AG09319 (cell line): Measurements from ENCODE around the gene SCT.

ENCODE experiments used
- DNase-seq: peaks from one replicate; pipeline ENCODE4 v3.0.0-alpha.2; 2010; ENCODE audit warnings: low read depth; ENCODE audit errors: extremely low read depth
- TF ChIP-seq, protein P1 (sequence below): IDR thresholded peaks from 2 replicates; pipeline ENCODE4 v1.5.1; 2011; ENCODE audit warnings: low read depth, mild to moderate bottlenecking, inconsistent platforms, low read length, moderate library complexity

Gene SCT

DNA sequence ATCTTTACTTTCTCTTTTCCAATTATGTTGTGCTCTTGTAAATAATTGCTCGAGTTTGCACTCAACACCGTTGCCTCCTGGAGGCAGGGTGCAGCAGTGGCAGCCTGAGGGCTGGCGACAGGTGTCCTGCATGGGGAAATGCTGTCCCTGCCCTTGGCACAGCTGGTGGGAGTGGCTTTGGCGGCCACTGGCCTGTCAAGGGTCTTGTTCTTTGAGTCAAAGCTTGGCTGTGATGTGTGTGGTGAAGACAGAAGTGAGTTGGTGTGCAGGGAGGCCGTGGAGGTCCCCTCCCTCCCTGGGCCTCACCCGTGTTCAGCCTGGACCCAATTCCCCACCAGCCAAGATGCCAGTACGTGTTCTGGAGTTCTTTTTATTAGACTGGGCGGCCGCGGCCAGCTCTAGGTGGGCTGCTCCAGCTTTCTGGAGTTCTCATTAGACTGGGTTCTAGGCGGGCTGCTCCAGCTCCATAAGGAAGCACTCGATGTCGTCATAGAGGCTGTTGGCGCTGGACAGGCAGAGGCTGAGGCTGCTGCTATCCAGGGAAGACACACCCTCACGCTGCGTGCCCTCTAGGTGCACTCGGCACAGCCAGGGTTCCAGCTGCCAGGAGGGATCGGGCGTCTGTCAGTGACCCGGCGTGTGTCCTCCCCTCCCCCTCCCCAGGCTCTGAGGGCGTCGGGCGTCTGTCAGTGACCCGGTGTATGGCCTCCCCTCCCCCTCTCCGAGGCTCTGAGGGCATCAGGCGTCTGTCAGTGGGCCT is 14.6 kb downstream of the SCT start:
- no peak for DNase-seq
- TF ChIP-seq, protein P1, sequence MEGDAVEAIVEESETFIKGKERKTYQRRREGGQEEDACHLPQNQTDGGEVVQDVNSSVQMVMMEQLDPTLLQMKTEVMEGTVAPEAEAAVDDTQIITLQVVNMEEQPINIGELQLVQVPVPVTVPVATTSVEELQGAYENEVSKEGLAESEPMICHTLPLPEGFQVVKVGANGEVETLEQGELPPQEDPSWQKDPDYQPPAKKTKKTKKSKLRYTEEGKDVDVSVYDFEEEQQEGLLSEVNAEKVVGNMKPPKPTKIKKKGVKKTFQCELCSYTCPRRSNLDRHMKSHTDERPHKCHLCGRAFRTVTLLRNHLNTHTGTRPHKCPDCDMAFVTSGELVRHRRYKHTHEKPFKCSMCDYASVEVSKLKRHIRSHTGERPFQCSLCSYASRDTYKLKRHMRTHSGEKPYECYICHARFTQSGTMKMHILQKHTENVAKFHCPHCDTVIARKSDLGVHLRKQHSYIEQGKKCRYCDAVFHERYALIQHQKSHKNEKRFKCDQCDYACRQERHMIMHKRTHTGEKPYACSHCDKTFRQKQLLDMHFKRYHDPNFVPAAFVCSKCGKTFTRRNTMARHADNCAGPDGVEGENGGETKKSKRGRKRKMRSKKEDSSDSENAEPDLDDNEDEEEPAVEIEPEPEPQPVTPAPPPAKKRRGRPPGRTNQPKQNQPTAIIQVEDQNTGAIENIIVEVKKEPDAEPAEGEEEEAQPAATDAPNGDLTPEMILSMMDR, result peak; percentile 4

DNA sequence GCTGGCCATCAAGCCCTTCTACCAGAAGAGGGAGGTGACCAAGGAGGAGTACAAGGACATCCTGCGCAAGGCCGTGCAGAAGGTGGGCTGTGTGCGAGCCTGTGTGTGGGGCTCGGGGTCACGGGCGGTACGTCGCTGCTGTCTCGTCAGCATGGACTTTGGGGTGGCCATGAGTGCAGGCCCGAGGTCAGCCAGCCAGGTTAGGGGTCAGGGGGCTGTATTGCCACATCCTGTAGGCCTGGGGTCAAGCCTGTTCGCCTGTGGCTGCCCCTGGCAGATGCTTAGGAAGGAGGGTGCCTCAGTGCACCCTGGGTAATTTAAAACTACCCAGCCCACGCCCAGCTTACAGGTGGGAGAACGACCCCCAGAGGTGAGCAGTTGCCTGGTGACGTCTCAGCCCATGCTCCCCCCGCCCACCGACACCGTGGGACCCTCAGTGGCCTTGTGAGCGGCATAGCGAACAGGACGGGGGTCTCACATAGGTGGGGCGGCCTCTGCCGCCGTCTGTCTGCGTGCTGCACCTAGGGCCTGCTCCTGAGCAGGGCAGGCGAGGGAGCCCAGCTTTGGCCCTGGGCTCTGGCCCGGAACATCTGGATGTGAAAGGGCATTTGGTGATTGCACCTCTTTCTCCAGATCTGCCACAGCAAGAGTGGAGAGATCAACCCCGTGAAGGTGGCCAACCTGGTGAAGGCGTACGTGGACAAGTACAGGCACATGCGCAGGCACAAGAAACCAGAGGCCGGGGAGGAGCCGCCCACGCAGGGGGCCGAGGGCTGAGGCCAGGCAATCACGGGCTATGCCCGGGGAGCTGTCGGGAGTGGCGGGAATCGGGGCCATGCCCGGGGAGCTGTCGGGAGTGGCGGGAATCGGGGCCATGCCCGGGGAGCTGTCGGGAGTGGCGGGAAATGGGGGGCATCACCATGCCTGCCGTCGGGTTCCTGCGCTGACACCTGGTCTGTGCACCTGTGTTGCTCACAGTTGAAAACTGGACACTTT is 15.7 kb downstream of the SCT start:
- no peak for DNase-seq
- TF ChIP-seq, protein P1, result no peak

DNA sequence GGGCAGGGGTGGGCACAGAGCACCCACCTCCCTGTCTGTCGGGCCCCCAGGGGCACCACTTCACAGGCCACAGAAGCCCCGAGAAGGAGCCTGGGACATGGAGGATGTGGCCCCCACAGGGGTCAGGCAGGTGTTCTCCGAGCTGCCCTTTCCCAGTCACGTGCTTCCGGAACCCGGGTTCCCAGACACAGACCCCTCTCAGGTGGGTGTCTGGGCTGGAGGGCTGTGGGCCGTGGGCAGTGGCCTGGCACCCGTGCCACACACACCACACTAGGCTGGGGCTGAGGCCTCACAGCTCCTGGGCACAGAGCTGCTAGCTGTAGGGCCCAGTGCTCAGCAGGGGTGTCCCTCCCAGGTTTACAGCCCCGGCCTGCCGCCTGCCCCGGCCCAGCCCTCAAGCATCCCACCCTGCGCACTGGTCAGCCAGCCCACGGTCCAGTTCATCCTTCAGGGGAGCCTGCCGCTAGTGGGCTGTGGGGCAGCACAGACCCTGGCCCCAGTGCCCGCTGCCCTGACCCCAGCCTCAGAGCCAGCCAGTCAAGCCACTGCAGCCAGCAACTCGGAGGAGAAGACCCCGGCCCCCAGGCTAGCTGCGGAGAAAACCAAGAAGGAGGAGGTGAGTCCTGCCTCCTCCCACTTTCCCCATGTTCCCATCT is 16.7 kb downstream of the SCT start:
- no peak for DNase-seq
- TF ChIP-seq, protein P1, result no peak

DNA sequence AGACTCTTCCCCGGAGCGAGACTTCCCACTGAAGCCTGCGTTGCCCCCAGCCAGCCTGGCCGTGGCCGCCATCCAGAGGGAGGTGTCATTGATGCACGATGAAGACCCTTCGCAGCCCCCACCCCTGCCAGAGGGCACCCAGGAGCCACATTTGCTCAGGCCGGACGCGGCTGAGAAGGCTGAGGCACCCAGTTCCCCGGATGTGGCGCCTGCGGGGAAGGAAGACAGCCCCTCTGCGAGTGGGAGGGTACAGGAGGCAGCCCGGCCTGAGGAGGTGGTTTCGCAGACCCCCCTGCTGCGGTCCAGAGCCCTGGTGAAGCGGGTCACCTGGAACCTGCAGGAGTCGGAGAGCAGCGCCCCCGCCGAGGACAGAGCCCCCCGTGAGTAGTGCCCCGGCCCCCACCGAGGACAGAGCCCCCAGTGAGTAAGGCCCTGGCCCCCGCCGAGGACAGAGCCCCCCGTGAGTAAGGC is 17.6 kb downstream of the SCT start:
- no peak for DNase-seq
- TF ChIP-seq, protein P1, result no peak

DNA sequence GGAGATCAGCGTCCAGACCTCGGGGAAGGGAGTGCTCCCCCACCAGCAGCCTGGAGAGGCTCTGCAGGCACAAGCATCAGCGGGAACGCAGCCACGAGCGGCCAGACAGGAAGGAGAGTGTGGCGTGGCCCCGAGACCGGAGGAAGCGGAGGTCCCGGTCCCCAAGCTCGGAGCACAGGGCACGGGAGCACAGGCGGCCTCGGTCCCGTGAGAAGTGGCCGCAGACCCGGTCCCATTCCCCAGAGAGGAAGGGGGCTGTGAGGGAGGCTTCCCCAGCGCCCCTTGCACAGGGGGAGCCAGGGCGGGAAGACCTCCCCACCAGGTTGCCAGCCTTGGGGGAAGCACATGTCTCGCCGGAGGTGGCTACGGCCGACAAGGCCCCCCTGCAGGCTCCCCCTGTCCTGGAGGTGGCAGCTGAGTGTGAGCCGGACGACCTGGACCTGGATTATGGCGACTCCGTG is 18.2 kb downstream of the SCT start:
- DNase-seq, result no peak
- TF ChIP-seq, protein P1, result no peak

DNA sequence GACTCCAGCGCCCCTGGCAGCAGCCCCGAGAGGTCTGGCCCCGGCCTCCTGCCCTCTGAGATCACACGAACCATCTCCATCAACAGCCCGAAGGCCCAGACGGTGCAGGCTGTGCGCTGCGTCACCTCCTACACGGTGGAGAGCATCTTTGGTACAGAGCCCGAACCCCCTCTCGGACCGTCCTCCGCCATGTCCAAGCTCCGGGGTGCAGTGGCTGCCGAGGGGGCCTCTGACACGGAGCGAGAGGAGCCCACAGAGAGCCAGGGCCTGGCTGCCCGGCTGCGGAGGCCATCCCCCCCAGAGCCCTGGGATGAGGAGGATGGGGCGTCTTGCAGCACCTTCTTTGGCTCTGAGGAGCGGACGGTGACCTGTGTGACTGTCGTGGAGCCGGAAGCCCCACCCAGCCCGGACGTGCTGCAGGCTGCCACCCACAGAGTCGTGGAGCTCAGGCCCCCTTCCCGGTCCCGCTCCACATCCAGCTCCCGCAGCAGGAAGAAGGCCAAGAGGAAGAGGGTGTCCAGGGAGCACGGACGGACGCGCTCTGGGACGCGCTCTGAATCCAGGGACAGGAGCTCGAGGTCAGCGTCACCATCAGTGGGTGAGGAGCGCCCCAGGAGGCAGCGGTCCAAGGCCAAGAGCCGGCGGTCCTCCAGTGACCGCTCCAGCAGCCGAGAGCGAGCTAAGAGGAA is 18.9 kb downstream of the SCT start:
- no peak for DNase-seq
- TF ChIP-seq, protein P1, result no peak
